Measurements from ENCODE around the gene HNF4A. TPM values are rescaled to one million over a fixed set of nuclear protein-coding genes. Genes with fewer than 3 reads are reported as not detected.

The HNF4A gene
- total and polyA plus RNA-seq, 2 donors (not counting 3 experiments of a cell fraction or from before 2014, with no cell fraction given), result not detected

DNA sequence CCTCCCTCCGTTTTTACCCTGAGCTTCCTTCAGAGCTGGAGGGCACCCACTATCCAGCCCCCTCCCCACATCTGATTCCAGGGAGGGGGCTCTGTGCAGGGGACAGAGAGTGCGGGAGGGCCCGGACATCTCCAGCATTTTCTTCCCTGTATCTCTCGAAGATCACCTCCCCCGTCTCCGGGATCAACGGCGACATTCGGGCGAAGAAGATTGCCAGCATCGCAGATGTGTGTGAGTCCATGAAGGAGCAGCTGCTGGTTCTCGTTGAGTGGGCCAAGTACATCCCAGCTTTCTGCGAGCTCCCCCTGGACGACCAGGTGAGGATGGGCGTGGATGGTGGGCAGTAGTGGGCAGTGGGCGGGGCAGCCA, 58.8 kb downstream of the HNF4A start:
- POLR2A ChIA-PET, result no interaction called here
- intact Hi-C loops (cut with micrococcal nuclease), result no loop called here
- dilution Hi-C loops (cut with MboI; ENCODE audit: extremely low pct_ligation_motif_present, low sequenced_read_pairs), result no loop called here

DNA sequence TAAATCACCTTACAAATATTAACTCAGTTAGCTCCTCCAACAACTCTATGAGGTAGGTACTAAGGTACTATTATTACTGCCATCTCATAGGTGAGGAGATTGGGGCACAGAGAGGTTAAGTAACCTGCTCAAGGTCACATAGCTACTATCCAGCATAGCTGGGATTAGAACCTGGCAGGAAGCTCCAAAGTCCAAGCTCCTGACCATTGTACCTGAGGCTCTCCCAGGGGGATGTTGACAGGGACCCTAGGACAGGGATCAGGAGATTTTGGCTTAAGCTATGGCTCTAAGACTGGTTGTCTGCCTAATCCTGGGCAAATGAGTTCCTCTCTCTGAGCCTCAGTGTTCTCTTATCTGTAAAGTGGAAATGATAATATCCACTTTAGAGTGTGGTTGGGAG, 59.3 kb downstream of the HNF4A start:
- Histone ChIP-seq H3K9me3 (replicated peaks; ENCODE audit: control insufficient read depth, insufficient read depth, low read length) (no peaks in the 10 kb centered on the region), H3K4me1 (ENCODE audit: control insufficient read depth, extremely low read depth, insufficient read depth, low read length) (no peaks in the 10 kb centered on the region), H4K20me1 (replicated peaks; ENCODE audit: control insufficient read depth, extremely low read depth, insufficient read depth, low read length) (no peaks in the 10 kb centered on the region), H3K36me3 (ENCODE audit: control insufficient read depth in 2 of 2, extremely low read depth in 1 of 2, insufficient read depth in 2 of 2, low read length in 2 of 2) (no peaks in the 10 kb centered on the region), H3K79me2 (ENCODE audit: control insufficient read depth, insufficient read depth, low read length) (no peaks in the 10 kb centered on the region), H3K4me3 (replicated peaks in 1 of 3; ENCODE audit: insufficient read depth in 1 of 3, low read depth in 1 of 3, low read length in 3 of 3) (no peak overlapping the region), H2AFZ (ENCODE audit: low read depth, low read length) (no peak overlapping the region), H3K9ac (replicated peaks; ENCODE audit: extremely low read depth, insufficient read depth, low read length) (no peak overlapping the region), H3K27me3 (ENCODE audit: control insufficient read depth in 2 of 2, insufficient read depth in 2 of 2, low read length in 2 of 2) (peaks cover 0 to 2% of the 10 kb centered on the region in 2 experiments), H3K4me2 (ENCODE audit: insufficient read depth, low read length) (no peak overlapping the region), H3K9me1 (replicated peaks; ENCODE audit: control insufficient read depth, extremely low read depth, insufficient read depth, low read length) (no peaks in the 10 kb centered on the region), H3K27ac (ENCODE audit: insufficient read depth, low read depth, low read length) (no peak overlapping the region)
- CTCF ChIA-PET, result interaction anchor here (1.2 kb wide), 1 partner anchor 41 kb away, joined by 4 read pairs; no protein-coding TSS in a partner anchor
- BruUV-seq (replicated peaks), result no TSS peak
- POLR2A ChIA-PET, result no interaction called here
- intact Hi-C loops (cut with micrococcal nuclease), result no loop called here
- dilution Hi-C loops (cut with MboI; ENCODE audit: extremely low pct_ligation_motif_present, low sequenced_read_pairs), result no loop called here
- TF ChIP-seq, protein P1, sequence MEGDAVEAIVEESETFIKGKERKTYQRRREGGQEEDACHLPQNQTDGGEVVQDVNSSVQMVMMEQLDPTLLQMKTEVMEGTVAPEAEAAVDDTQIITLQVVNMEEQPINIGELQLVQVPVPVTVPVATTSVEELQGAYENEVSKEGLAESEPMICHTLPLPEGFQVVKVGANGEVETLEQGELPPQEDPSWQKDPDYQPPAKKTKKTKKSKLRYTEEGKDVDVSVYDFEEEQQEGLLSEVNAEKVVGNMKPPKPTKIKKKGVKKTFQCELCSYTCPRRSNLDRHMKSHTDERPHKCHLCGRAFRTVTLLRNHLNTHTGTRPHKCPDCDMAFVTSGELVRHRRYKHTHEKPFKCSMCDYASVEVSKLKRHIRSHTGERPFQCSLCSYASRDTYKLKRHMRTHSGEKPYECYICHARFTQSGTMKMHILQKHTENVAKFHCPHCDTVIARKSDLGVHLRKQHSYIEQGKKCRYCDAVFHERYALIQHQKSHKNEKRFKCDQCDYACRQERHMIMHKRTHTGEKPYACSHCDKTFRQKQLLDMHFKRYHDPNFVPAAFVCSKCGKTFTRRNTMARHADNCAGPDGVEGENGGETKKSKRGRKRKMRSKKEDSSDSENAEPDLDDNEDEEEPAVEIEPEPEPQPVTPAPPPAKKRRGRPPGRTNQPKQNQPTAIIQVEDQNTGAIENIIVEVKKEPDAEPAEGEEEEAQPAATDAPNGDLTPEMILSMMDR (IDR thresholded peaks at IDR 0.05; ENCODE audit: extremely low read depth in 1 of 2, insufficient read depth in 1 of 2, low read depth in 1 of 2, low read length in 2 of 2), result no peak
- TF ChIP-seq JUN (IDR thresholded peaks at IDR 0.05; ENCODE audit: borderline replicate concordance, insufficient read depth, insufficient read length, low read depth) (no peak), FOS (IDR thresholded peaks at IDR 0.05; ENCODE audit: borderline replicate concordance, insufficient read depth, low read length) (no peak), MYC (IDR thresholded peaks at IDR 0.05; ENCODE audit: low read depth, low read length) (no peak), GATA2 (IDR thresholded peaks at IDR 0.05; ENCODE audit: insufficient read depth, insufficient read length, low read depth, low read length) (no peak), EZH2 (IDR thresholded peaks at IDR 0.05; ENCODE audit: borderline replicate concordance, low read depth, low read length, severe bottlenecking) (no peak)
- no peak for FAIRE-seq
- DNase-seq (ENCODE audit: low read depth, low spot score), result no peak

More for the DNA sequence above, 58.8 kb downstream of the HNF4A start:
- Histone ChIP-seq H4K20me1 (replicated peaks; ENCODE audit: control insufficient read depth, extremely low read depth, insufficient read depth, low read length) (no peaks in the 10 kb centered on the region), H2AFZ (ENCODE audit: low read depth, low read length) (no peak overlapping the region), H3K9me3 (replicated peaks; ENCODE audit: control insufficient read depth, insufficient read depth, low read length) (no peaks in the 10 kb centered on the region), H3K4me3 (replicated peaks in 1 of 3; ENCODE audit: insufficient read depth in 1 of 3, low read depth in 1 of 3, low read length in 3 of 3) (no peak overlapping the region), H3K9me1 (replicated peaks; ENCODE audit: control insufficient read depth, extremely low read depth, insufficient read depth, low read length) (no peaks in the 10 kb centered on the region), H3K4me2 (ENCODE audit: insufficient read depth, low read length) (no peak overlapping the region), H3K4me1 (ENCODE audit: control insufficient read depth, extremely low read depth, insufficient read depth, low read length) (no peaks in the 10 kb centered on the region), H3K79me2 (ENCODE audit: control insufficient read depth, insufficient read depth, low read length) (no peaks in the 10 kb centered on the region), H3K9ac (replicated peaks; ENCODE audit: extremely low read depth, insufficient read depth, low read length) (no peak overlapping the region), H3K36me3 (ENCODE audit: control insufficient read depth in 2 of 2, extremely low read depth in 1 of 2, insufficient read depth in 2 of 2, low read length in 2 of 2) (no peaks in the 10 kb centered on the region), H3K27ac (ENCODE audit: insufficient read depth, low read depth, low read length) (no peak overlapping the region), H3K27me3 (ENCODE audit: control insufficient read depth in 2 of 2, insufficient read depth in 2 of 2, low read length in 2 of 2) (peaks cover 0 to 2% of the 10 kb centered on the region in 2 experiments)
- DNase-seq (ENCODE audit: low read depth, low spot score) (no peak), FAIRE-seq (no peak)
- TF ChIP-seq, protein P1 (IDR thresholded peaks at IDR 0.05; ENCODE audit: extremely low read depth in 1 of 2, insufficient read depth in 1 of 2, low read depth in 1 of 2, low read length in 2 of 2), result no peak
- TF ChIP-seq FOS (IDR thresholded peaks at IDR 0.05; ENCODE audit: borderline replicate concordance, insufficient read depth, low read length) (no peak), POLR2AphosphoS5 (IDR thresholded peaks at IDR 0.05; ENCODE audit: insufficient read depth, low read depth, low read length) (no peak), JUN (IDR thresholded peaks at IDR 0.05; ENCODE audit: borderline replicate concordance, insufficient read depth, insufficient read length, low read depth) (no peak), GATA2 (IDR thresholded peaks at IDR 0.05; ENCODE audit: insufficient read depth, insufficient read length, low read depth, low read length) (no peak)
- CTCF ChIA-PET, result interaction anchor here (1.2 kb wide), 1 partner anchor 42 kb away, joined by 4 read pairs; no protein-coding TSS in a partner anchor
- no TSS peak for BruUV-seq (replicated peaks)
